Measurements from ENCODE around the gene CACNA1C.
A peak's percentile ranks its signal among the peaks of the same experiment; 100 is the strongest.

The CACNA1C gene

GRCh38 chr12:2414810-2415567 is 362.2 kb downstream of the CACNA1C start:
- no peak for DNase-seq (ENCODE audit: low read depth in 2 of 2)

- no peak for DNase-seq (ENCODE audit: low read depth in 2 of 2)
These were observed 362.8 kb downstream of the CACNA1C start for GRCh38 chr12:2415568-2415944.

- DNase-seq (ENCODE audit: low read depth in 2 of 2) = no peak
These were observed 363.4 kb downstream of the CACNA1C start for GRCh38 chr12:2416158-2416557.

GRCh38 chr12:2417481-2418160 is 364.8 kb downstream of the CACNA1C start:
- DNase-seq (ENCODE audit: low read depth in 2 of 2) = no peak

- no peak for DNase-seq (ENCODE audit: low read depth in 2 of 2)
These were observed 365.8 kb downstream of the CACNA1C start for GRCh38 chr12:2418579-2418978.

DNA sequence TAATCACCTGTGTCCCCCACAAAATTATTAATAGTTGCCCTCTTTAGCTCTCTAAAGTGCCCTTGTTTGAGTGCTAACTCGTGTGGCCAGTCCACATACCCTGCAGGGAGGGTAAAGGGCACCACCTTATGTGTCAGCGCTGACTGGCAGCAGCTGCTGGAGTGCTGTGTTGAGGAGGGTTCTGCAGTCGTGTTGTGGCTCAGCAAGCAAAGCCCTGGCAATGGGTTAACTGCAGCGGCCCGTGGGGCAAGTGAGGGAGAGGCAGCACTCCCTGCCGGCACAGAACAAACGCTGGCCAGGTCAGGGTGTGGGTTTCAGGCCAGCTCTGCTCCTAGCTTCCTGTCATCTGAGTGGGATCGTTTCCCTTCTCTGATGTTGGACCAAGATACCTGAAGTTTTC is 369.8 kb downstream of the CACNA1C start:
- no peak for DNase-seq (ENCODE audit: low read depth in 2 of 2)

DNA sequence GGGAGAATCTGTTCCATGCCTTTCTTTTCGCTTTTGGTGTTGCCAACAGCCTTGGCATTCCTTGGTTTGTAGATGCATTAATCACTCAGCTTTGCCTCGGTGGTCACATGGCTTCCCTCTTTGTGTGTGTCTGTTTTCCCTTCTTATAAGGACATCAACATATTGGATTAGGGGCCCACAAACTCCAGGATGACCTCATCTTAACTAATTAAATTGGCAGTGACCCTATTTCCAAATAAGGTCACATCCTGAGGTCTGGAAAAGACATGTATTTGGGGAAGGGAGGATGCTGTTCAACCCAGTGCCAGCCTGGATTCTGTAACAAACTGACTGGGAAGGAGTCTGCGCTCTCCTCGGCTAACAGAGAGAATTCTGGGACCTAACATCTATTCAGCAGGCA is 376.2 kb downstream of the CACNA1C start:
- DNase-seq (ENCODE audit: low read depth in 2 of 2) = no peak

- DNase-seq (ENCODE audit: low read depth in 2 of 2) = no peak
These were observed 379.0 kb downstream of the CACNA1C start for GRCh38 chr12:2431810-2432209.

DNA sequence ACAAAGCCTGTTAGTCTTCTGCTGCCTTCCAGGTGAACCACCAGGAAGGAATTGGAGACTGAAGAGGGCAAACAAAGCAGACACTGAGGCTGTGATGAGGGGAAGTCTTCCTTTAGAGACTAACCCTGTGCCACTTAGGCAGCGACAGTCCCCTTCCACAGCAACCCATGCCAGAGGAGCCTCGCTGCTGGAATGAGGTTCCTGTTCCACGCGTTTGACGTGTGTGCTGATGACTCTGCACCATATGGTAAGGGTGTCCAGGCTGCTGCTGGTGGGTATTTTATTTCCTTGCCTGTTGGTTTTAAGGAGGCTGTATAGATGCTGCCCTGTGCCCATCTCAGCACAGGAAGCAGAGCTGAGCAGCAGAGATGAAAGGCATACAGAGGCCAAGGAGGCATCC is 380.1 kb downstream of the CACNA1C start:
- DNase-seq (ENCODE audit: low read depth in 2 of 2) = no peak

DNA sequence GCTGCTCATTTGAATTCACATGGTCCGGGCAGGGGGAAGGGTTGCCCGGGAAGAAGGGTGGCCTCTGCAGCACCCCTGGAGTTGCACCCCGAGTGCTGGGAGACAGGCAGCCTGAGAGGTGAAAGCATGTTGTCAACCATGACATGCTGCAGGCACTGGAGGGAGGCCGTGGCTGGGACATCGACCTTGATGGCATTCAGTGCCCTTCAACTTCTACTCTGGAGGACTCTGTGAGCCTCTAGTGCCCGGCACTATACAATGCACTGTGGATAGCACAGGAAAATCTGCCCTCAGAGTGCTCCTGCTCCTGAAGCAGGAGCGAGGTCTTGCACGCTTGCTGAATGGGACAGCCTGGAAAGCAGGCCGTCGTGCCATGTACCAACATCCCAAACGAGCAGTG is 382.7 kb downstream of the CACNA1C start:
- DNase-seq (ENCODE audit: low read depth in 2 of 2) = no peak

DNA sequence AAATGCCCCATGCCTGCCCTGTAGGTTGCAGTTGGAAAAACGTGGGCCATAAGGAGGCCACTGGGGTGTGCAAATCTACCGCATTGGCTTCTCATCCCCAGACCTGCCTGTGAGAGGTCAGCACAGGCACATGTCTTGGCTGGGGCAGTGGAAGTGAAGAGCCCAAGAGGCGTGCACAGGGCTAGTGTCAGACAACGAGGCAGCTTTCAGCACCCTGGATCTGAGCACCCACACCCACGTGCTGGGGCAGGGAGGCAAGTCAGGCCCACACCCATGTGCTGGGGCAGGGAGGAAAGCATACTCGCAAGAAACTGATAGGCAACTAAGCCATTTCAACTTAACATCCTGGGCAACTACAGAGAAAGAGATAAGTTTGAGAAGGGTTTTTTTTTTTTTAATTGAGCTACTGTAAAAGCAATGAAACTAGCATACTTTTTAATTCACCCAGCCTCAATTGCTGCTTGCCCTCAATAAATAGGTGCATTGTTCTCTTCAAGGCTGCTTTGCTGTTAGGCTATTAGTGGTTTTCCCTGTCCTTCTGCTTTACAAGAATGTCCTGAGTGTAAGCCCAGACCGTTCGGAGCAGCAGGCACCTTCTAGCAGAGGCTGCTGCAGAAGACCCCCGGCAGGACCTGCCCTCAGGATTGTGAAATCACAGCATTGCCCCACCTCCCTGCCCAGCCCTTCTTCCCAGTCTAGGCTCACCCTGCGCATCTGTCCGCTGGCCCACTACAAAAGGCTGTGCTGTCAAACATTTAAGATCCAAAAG is 386.7 kb downstream of the CACNA1C start:
- DNase-seq (ENCODE audit: low read depth in 2 of 2) = no peak

GRCh38 chr12:2443776-2444175 is 391.0 kb downstream of the CACNA1C start:
- DNase-seq (ENCODE audit: low read depth in 2 of 2) = no peak

GRCh38 chr12:2445968-2446367 is 393.2 kb downstream of the CACNA1C start:
- DNase-seq (ENCODE audit: low read depth in 2 of 2) = no peak

- DNase-seq (ENCODE audit: low read depth in 2 of 2) = no peak
These were observed 395.1 kb downstream of the CACNA1C start for GRCh38 chr12:2447861-2448260.

GRCh38 chr12:2449586-2449985 is 396.8 kb downstream of the CACNA1C start:
- DNase-seq (ENCODE audit: low read depth in 2 of 2) = no peak

GRCh38 chr12:2450553-2450952 is 397.8 kb downstream of the CACNA1C start:
- no peak for DNase-seq (ENCODE audit: low read depth in 2 of 2)

DNA sequence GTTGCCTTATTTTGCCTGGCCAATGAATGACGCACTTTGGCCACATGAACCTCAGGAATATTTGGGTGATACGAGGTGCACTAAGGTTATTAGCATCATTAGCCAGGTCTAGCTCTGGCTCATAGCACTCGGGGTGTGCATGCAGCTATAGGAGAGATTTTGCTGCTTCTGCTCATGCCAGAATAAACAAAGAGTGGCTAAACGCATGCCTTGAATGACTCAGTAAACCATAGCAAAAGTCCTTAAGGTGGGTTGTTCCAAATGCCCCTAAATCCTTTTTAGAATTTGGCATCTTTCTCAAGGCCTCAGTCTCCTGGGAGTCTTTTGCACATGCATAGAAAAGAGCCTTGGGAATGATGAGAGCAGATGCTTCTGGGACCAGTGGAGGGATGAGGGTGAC is 398.2 kb downstream of the CACNA1C start:
- DNase-seq (ENCODE audit: low read depth in 2 of 2) = peak; percentile 10 to 18

GRCh38 chr12:2451497-2451896 is 398.7 kb downstream of the CACNA1C start:
- no peak for DNase-seq (ENCODE audit: low read depth in 2 of 2)

GRCh38 chr12:2453076-2453760 is 400.4 kb downstream of the CACNA1C start:
- no peak for DNase-seq (ENCODE audit: low read depth in 2 of 2)

DNA sequence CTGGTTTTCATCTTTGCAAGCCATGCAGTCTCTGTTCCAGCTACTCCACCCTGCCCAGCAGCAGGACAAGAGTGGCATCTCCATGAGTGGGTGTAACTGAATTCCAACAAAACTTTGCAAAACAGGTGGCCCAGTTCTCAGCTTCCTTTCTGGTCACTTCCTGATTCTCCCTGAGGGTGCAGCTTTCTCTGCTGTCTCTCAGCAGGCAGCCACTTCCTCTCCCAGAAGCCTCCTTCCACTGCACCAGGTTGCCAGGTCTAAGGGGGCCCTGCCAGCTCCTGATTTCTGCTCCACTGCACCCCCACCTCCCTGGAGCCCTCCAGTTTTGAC is 400.9 kb downstream of the CACNA1C start:
- no peak for DNase-seq (ENCODE audit: low read depth in 2 of 2)

DNA sequence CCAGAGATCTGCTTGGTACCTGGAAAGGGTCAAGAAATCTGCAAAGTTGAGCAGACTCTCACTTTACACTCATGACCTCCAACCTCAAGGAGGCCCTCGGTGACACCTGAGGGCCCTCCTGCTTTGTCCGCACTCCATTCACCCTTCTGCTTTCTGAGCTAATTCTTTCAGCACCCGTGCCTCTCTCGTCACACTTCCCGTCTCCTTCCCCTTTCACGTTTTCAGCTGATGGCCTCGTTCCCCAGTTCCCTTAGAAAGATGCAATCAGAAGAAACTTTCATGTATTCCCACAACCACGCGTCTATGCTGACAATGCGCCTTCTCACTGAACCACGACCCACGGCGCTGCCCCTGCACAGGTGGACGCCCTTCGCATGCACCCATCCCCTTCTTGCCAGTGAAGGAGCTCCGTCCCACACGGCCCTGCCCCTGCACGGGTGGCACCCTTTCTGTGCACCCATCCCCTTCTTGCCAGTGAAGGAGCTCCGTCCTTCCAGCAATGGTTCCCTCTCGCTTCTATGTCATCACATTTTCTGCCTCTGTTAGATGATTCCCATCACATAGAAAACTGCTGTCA is 401.9 kb downstream of the CACNA1C start:
- no peak for DNase-seq (ENCODE audit: low read depth in 2 of 2)

GRCh38 chr12:2455410-2455809 is 402.6 kb downstream of the CACNA1C start:
- no peak for DNase-seq (ENCODE audit: low read depth in 2 of 2)
